Esophagus muscularis mucosa (tissue), 4 donors: ENCODE measurements around the gene ZBED4. TPM values are rescaled to one million over a fixed set of nuclear protein-coding genes. Genes with fewer than 3 reads are reported as not detected.
A peak's percentile ranks its signal among the peaks of the same experiment; 100 is the strongest.

Source experiments
- DNase-seq: peaks from one replicate; pipeline ENCODE4 v3.0.0-alpha.2; 2017; ENCODE audit errors: extremely low spot score
- H3K27ac ChIP-seq, 4 donors: fragments of 200-600 bp; sonication (generic); replicated peaks in 1 of 4; 1 replicate in 3 of 4; 2 replicates in 1 of 4; pipeline ENCODE4 v1.5.1; 2016 to 2019; ENCODE audit warnings: mild to moderate bottlenecking in 1 of 4
- H3K27me3 ChIP-seq, 4 donors: fragments of 200-600 bp; sonication (generic); one replicate each; pipeline versions ENCODE4 v1.5.1 to v1.6.0; 2016 to 2019
- H3K36me3 ChIP-seq, 4 donors: fragments of 200-600 bp; sonication (generic); one replicate each; pipeline ENCODE4 v1.5.1; 2016 to 2019
- H3K4me1 ChIP-seq, 4 donors: fragments of 200-600 bp; sonication (generic); one replicate each; pipeline ENCODE4 v1.5.1; 2016 to 2019
- H3K4me3 ChIP-seq, 4 donors: fragments of 200-600 bp; sonication (generic); 1 replicate in 2 of 4; 2 replicates in 2 of 4; pipeline ENCODE4 v1.5.1; 2016 to 2019; ENCODE audit warnings: mild to moderate bottlenecking in 4 of 4, moderate library complexity in 1 of 4
- H3K9me3 ChIP-seq, 4 donors: fragments of 200-600 bp; sonication (generic); 1 replicate in 3 of 4; 2 replicates in 1 of 4; pipeline ENCODE4 v1.5.1; 2016 to 2019
- EP300 ChIP-seq: sonication (generic); formaldehyde crosslinking; IDR thresholded peaks from one replicate; pipeline ENCODE4 v1.6.1; 2017; ENCODE audit warnings: antibody characterized with exemption
- POLR2A ChIP-seq: fragments of 450-650 bp; IDR thresholded peaks from one replicate; pipeline ENCODE4 v1.6.1; 2017; ENCODE audit warnings: antibody characterized with exemption, moderate library complexity, mild to moderate bottlenecking, low read depth
- POLR2AphosphoS5 ChIP-seq, 2 donors: sonication (generic); formaldehyde crosslinking; IDR thresholded peaks; one replicate each; pipeline ENCODE4 v1.6.1; 2017; ENCODE audit warnings: antibody characterized with exemption in 2 of 2
- WGBS: methylation state at CpG from one replicate; pipeline ENCODE4 v1.1.5; 2018; 5-methylcytosine and 5-hydroxymethylcytosine counted together
- intact Hi-C: fragments of 100-400 bp; cut with DNase I; formaldehyde crosslinking; loops from one replicate; pipeline ENCODE4 v1.15.1; 2023
- total RNA-seq, 4 donors: library from RNA; depleted of rRNA; stranded (reverse); fragments of >200 nt; gene quantifications; one replicate each; pipeline versions ENCODE4 v1.1.0 to v1.2.1, GENCODE V29; 2016
- TF ChIP-seq, protein P1 (sequence below), 3 experiments: fragments of 200-600 bp in 2 of 3; fragments of 450-650 bp in 1 of 3; sonication (generic) in 2 of 3; IDR thresholded peaks; one replicate each; pipeline ENCODE4 v1.5.1; 2017 to 2019; ENCODE audit warnings: antibody characterized with exemption in 3 of 3, mild to moderate bottlenecking in 2 of 3, moderate library complexity in 1 of 3

ZBED4 gene
- total RNA-seq, 4 donors from 2014 or later: 6.6 to 11.1 (median 9.5) TPM

DNA sequence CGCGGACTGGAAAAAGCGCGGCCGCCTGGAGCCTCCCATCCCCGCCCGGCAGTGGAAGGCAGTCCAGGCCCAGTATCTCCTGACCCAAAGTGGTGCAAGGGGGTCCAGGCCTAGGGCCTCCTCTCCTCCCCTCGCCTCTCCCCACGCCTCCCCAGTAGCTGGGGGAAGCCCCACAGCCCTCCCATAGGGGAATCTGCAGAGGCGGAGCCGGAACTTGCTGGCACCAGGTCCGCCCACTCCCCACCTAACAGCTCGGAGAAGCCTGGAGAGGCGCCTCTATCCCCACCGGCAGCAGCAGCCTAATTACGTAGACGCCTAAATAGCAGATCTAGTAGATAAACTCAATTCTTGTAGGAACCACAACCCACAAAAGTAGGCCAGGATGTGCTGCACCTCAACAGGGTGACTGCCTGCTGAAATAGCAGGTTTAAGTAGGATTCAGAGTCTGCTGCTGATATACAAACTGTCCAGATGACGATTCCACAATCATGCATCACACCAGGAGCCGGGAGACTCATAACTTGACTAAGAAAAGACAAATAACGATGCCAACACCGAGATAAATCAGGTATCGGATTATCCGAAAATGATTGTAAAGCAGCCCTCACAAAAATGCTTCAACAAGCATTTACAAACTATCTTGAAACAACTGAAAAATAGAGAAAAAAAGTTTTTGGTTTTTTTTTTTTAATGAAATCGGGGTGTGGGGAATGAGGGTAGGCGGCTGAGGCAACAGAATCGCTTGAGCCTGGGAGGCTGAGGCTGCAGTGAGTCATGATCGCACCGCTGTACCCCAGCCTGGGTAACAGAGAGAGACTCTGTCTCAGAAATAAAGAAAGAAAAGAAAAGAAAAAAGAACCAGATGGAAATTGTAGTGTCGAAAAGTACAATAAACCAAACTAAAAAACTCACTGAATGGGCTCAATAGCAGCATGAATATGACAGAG, 14.6 kb upstream of the ZBED4 start:
- intact Hi-C loops: no loop called here
- Histone ChIP-seq H3K27ac (no peak overlapping the region), H3K27me3 (peaks cover 0 to 6% (median 0%) of the 10 kb centered on the region in 4 donors), H3K9me3 (no peaks in the 10 kb centered on the region), H3K36me3 (no peaks in the 10 kb centered on the region), H3K4me3 (no peak overlapping the region), H3K4me1 (no peaks in the 10 kb centered on the region)
- WGBS: 66% methylated on average over 28 of the region's 29 CpGs
- TF ChIP-seq, protein P1, sequence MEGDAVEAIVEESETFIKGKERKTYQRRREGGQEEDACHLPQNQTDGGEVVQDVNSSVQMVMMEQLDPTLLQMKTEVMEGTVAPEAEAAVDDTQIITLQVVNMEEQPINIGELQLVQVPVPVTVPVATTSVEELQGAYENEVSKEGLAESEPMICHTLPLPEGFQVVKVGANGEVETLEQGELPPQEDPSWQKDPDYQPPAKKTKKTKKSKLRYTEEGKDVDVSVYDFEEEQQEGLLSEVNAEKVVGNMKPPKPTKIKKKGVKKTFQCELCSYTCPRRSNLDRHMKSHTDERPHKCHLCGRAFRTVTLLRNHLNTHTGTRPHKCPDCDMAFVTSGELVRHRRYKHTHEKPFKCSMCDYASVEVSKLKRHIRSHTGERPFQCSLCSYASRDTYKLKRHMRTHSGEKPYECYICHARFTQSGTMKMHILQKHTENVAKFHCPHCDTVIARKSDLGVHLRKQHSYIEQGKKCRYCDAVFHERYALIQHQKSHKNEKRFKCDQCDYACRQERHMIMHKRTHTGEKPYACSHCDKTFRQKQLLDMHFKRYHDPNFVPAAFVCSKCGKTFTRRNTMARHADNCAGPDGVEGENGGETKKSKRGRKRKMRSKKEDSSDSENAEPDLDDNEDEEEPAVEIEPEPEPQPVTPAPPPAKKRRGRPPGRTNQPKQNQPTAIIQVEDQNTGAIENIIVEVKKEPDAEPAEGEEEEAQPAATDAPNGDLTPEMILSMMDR (IDR thresholded peaks at IDR 0.05): no peak
- TF ChIP-seq POLR2AphosphoS5 (IDR thresholded peaks at IDR 0.05) (no peak), POLR2A (no peak), EP300 (no peak)
- no peak for DNase-seq

DNA sequence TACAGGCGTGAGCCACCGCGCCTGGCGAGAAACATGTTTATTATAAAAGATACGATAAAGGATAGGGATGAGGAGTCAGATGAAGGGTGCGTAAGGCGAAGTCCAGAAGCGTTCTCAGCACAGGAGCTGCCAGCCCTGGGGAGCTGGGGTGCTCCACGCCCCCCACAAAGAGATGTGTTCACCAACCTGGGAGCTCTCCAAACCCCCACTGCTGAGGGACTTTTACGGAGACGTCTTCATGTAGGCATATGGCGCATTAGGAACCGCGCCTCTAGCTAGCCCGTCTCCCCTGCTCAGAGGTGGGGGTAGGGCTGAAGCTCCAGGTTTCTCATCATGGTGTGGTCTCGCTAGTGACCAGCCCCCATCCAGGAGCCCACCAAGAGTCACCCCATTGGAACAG, 8.4 kb upstream of the ZBED4 start:
- intact Hi-C loops: no loop called here
- Histone ChIP-seq H3K9me3 (no peaks in the 10 kb centered on the region), H3K27ac (no peak overlapping the region), H3K4me3 (no peak overlapping the region), H3K27me3 (peaks cover 14 to 44% (median 26%) of the 10 kb centered on the region in 4 donors), H3K4me1 (peaks cover 19 to 26% (median 24%) of the 10 kb centered on the region in 4 donors), H3K36me3 (no peaks in the 10 kb centered on the region)
- TF ChIP-seq POLR2AphosphoS5 (IDR thresholded peaks at IDR 0.05) (no peak), EP300 (no peak), POLR2A (no peak)
- TF ChIP-seq, protein P1 (IDR thresholded peaks at IDR 0.05): no peak
- WGBS: 92% methylated on average over 15 of the region's 16 CpGs
- no peak for DNase-seq

DNA sequence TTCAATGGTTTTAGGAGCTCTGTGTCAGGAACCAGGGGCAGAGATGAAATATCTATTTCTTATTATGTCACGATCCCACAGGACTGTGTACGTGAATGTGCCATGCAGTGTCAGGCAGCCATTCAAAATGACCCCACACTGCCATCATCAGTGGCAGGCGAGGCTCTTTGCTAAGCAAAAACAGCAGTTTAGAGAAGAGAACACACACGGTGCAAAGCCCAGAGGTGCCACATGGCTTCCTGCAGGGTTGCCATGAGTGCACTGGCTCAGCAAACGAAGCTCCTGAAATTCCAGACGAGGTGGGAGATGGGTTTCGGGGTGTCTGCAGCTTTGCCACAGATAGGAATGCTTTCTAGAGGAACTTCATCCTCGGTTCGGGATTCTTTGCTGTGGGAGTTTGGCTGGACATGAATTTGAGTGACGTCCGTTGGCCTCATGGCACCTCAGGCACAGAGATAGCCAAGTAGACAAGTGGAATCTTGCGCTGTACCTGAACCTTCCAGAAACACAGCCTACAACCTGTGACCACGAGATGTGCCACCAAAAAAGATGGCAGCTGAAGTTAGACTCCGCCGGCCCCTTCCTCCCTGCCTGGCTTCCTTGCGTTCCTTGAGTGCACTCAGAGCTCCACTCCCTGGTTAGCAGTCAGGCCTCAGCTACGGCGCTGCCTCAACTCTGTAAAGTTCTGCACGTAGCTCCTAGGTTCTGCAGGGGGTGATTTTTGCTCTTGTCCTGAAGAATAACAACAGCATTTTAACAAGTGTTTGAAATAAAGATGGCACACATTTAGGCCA, 7.8 kb upstream of the ZBED4 start:
- TF ChIP-seq POLR2AphosphoS5 (IDR thresholded peaks at IDR 0.05) (no peak), EP300 (no peak), POLR2A (no peak)
- TF ChIP-seq, protein P1 (IDR thresholded peaks at IDR 0.05): no peak
- WGBS: 85% methylated on average over 19 of the region's 19 CpGs
- peaks cover 14 to 50% (median 30%) of the 10 kb centered on the region in 4 donors for H3K27me3 ChIP-seq
- H3K9me3 ChIP-seq: no peaks in the 10 kb centered on the region
- intact Hi-C loops: no loop called here
- H3K4me1 ChIP-seq: peaks cover 19 to 26% (median 24%) of the 10 kb centered on the region in 4 donors
- no peaks in the 10 kb centered on the region for H3K36me3 ChIP-seq
- no peak overlapping the region for H3K4me3 ChIP-seq
- H3K27ac ChIP-seq: no peak overlapping the region
- no peak for DNase-seq

DNA sequence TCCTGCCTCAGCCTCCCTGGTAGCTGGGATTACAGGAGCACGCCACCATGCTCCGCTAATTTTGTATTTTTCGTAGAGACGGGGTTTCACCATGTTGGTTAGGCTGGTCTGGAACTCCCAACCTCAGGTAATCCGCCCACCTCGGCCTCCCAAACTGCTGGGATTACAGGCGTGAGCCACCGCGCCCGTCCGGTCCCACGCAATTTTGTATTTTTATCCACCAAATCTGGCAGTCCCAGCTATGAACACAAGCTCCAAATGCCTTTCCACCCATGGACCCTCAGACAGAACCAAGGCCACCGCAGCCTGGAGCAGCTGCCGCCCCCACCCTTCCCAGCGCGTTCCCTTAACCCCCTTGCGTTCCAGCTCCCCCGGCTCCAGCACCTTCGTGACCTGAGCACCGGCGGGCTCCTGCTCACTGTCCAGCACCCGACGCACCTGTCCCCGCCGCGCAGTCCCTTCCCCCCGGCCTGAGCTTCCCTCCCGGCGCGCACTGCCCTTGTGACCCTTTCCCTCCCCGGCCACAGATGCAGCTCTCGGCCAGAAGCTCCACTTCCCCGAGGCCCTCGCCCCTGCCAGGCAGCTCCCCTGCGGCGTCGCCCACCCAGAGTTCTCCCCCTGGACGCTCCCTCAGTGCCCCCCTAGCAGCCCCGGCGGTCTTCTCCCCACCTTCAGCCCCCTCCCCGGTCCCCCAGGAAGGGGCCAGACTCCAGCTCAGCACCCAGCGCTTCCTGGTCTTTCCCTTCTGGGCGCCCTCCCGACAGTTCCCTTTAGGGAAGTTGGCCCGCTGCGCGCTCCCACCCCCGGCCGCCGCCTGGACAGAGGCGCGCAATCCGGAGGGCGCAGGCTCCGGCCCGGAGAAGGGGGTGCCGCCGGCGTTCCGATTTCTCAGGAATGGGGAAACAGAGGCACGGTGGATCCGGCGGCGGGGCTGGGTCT, 5.6 kb upstream of the ZBED4 start:
- TF ChIP-seq POLR2A (no peak), POLR2AphosphoS5 (IDR thresholded peaks at IDR 0.05) (no peak), EP300 (no peak)
- TF ChIP-seq, protein P1 (IDR thresholded peaks at IDR 0.05): no peak
- Histone ChIP-seq H3K4me1 (peaks cover 23 to 33% (median 32%) of the 10 kb centered on the region in 4 donors), H3K9me3 (no peaks in the 10 kb centered on the region), H3K36me3 (no peaks in the 10 kb centered on the region), H3K4me3 (peak overlapping the region; percentile 48 to 64 (median 54)), H3K27ac (peak overlapping the region in 1 of 4 donors; percentile 1), H3K27me3 (peaks cover 14 to 50% (median 30%) of the 10 kb centered on the region in 4 donors)
- intact Hi-C loops: no loop called here
- 34% methylated on average over 44 of the region's 64 CpGs for WGBS
- DNase-seq: no peak
